ENCODE data around the gene MX1.

DNA sequence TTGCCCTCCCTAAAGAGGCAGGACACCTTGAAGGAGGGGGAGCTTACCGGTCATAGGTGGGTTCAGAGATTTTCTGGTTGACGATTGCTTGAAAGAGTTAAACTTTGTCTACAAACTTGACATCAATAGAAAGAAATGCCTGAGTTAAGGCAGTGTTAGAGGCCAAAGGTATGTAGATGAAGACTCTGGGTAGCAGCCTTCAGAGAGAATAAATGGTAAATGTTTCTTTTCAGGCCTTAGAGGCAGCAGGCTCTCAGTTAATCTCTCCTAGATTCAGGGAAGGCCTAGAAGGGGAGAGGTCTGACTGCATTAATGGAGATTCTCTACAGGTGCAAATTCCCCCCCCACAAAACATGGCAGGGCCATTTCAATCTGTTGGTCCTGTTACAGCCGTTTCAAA is 27.7 kb downstream of the MX1 start:
- TF ChIP-seq, protein P1, sequence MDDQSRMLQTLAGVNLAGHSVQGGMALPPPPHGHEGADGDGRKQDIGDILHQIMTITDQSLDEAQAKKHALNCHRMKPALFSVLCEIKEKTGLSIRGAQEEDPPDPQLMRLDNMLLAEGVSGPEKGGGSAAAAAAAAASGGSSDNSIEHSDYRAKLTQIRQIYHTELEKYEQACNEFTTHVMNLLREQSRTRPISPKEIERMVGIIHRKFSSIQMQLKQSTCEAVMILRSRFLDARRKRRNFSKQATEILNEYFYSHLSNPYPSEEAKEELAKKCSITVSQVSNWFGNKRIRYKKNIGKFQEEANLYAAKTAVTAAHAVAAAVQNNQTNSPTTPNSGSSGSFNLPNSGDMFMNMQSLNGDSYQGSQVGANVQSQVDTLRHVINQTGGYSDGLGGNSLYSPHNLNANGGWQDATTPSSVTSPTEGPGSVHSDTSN (CRISPR knock-in tag; IDR thresholded peaks at IDR 0.05; ENCODE audit: borderline replicate concordance): no peak
- TF ChIP-seq TARDBP (CRISPR knock-in tag; IDR thresholded peaks at IDR 0.05) (no peak), SAFB2 (CRISPR knock-in tag; IDR thresholded peaks at IDR 0.05; ENCODE audit: borderline replicate concordance, low read depth) (no peak), CEBPB (IDR thresholded peaks at IDR 0.05; ENCODE audit: borderline replicate concordance, low read depth, low read length) (no peak), NR2C2 (CRISPR knock-in tag; IDR thresholded peaks at IDR 0.05; ENCODE audit: borderline replicate concordance) (no peak), ZNF670 (CRISPR knock-in tag; IDR thresholded peaks at IDR 0.05; ENCODE audit: borderline replicate concordance) (no peak), MAFF (IDR thresholded peaks at IDR 0.05; ENCODE audit: low read depth, low read length) (no peak), PHF21A (CRISPR knock-in tag; IDR thresholded peaks at IDR 0.05) (no peak), ZNF776 (CRISPR knock-in tag; IDR thresholded peaks at IDR 0.05) (no peak), HDAC2 (CRISPR knock-in tag; IDR thresholded peaks at IDR 0.05) (no peak)
- TF ChIP-seq, protein P2, sequence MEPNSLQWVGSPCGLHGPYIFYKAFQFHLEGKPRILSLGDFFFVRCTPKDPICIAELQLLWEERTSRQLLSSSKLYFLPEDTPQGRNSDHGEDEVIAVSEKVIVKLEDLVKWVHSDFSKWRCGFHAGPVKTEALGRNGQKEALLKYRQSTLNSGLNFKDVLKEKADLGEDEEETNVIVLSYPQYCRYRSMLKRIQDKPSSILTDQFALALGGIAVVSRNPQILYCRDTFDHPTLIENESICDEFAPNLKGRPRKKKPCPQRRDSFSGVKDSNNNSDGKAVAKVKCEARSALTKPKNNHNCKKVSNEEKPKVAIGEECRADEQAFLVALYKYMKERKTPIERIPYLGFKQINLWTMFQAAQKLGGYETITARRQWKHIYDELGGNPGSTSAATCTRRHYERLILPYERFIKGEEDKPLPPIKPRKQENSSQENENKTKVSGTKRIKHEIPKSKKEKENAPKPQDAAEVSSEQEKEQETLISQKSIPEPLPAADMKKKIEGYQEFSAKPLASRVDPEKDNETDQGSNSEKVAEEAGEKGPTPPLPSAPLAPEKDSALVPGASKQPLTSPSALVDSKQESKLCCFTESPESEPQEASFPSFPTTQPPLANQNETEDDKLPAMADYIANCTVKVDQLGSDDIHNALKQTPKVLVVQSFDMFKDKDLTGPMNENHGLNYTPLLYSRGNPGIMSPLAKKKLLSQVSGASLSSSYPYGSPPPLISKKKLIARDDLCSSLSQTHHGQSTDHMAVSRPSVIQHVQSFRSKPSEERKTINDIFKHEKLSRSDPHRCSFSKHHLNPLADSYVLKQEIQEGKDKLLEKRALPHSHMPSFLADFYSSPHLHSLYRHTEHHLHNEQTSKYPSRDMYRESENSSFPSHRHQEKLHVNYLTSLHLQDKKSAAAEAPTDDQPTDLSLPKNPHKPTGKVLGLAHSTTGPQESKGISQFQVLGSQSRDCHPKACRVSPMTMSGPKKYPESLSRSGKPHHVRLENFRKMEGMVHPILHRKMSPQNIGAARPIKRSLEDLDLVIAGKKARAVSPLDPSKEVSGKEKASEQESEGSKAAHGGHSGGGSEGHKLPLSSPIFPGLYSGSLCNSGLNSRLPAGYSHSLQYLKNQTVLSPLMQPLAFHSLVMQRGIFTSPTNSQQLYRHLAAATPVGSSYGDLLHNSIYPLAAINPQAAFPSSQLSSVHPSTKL (CRISPR knock-in tag; IDR thresholded peaks at IDR 0.05): no peak
- TF ChIP-seq, protein P3, sequence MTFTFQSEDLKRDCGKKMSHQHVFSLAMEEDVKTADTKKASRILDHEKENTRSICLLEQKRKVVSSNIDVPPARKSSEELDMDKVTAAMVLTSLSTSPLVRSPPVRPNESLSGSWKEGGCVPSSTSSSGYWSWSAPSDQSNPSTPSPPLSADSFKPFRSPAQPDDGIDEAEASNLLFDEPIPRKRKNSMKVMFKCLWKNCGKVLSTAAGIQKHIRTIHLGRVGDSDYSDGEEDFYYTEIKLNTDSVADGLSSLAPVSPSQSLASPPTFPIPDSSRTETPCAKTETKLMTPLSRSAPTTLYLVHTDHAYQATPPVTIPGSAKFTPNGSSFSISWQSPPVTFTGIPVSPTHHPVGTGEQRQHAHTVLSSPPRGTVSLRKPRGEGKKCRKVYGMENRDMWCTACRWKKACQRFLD (CRISPR knock-in tag; IDR thresholded peaks at IDR 0.05; ENCODE audit: borderline replicate concordance): no peak

Data from HepG2 (cell line).